GM12878 (cell line): Measurements from ENCODE around the gene FGGY.

Source experiments
- CREB1 ChIP-seq: IDR thresholded peaks from 2 replicates; pipeline ENCODE4 v1.6.1; 2012; ENCODE audit warnings: low read depth, mild to moderate bottlenecking, inconsistent platforms
- MYC ChIP-seq: IDR thresholded peaks from 2 replicates; pipeline ENCODE4 v1.6.1; 2011; ENCODE audit warnings: mild to moderate bottlenecking, low read length, moderate library complexity, inconsistent platforms; ENCODE audit not compliant: insufficient read depth, insufficient replicate concordance, insufficient read length, severe bottlenecking
- PAX8 ChIP-seq: fragments of 450-650 bp; IDR thresholded peaks from 2 replicates; pipeline ENCODE4 v1.6.1; 2017; ENCODE audit warnings: mild to moderate bottlenecking, moderate library complexity
- PML ChIP-seq: IDR thresholded peaks from 2 replicates; pipeline ENCODE4 v1.6.1; 2012; ENCODE audit warnings: low read length, inconsistent platforms
- POLR2A ChIP-seq: IDR thresholded peaks from 2 replicates; pipeline ENCODE4 v1.6.1; 2011; ENCODE audit warnings: low read depth, mild to moderate bottlenecking, low read length
- RFX5 ChIP-seq: IDR thresholded peaks from 2 replicates; pipeline ENCODE4 v1.6.1; 2011; ENCODE audit warnings: low read depth, low read length, improper control_type of control experiment
- SUZ12 ChIP-seq: fragments of 200-600 bp; sonication (generic); IDR thresholded peaks from one replicate; pipeline ENCODE4 v1.6.1; 2018; ENCODE audit warnings: antibody characterized with exemption, mild to moderate bottlenecking; ENCODE audit not compliant: unreplicated experiment
- TF ChIP-seq, protein P1 (sequence below): IDR thresholded peaks from 2 replicates; pipeline ENCODE4 v1.6.1; 2012; ENCODE audit warnings: low read depth, low read length, improper control_type of control experiment
- TF ChIP-seq, protein P2 (sequence below), 3 experiments: IDR thresholded peaks in 2 of 3; conservative IDR thresholded peaks in 1 of 3; 2 replicates each; pipeline ENCODE4 v1.5.1; 2011; ENCODE audit warnings: low read depth in 3 of 3, low read length in 3 of 3, mild to moderate bottlenecking in 3 of 3, control low read depth in 2 of 3, moderate library complexity in 2 of 3, inconsistent platforms in 1 of 3, mixed read lengths in 1 of 3; ENCODE audit not compliant: control insufficient read depth in 2 of 3, insufficient read depth in 1 of 3; ENCODE audit errors: extremely low read depth in 1 of 3

DNA sequence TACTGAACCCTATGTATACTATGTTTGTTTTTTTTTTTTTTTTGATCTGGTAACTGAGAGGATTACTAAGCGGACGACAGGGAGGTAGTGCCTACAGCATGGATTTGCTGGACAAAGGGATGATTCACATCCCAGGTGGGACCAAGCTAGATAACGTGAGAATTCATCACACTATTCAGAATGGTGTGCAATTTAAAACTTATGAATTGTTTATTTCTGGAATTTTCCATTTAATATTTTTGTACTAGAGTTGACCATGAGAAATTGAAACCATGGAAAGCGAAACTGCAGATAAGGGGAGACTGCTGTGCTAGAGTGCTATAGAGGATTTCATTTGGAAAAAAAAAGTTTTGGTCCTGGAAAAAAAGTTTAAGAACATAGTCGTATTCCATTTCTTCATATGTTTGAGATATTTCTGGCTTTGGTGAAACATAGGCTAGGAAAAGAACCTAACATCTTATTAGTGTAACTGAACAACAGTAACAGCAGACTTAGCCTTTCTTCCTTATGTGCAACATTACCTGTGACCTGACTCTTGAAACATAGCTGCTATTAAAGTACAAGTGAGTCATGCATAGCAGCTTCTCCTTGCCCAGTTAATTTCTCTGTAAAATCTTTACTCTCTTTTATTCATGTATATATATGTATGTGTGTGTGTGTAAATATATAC, 202.5 kb downstream of the FGGY start:
- TF ChIP-seq SUZ12 (no peak), CREB1 (no peak), PAX8 (no peak), POLR2A (no peak), MYC (no peak), PML (no peak), RFX5 (no peak)
- TF ChIP-seq, protein P1, sequence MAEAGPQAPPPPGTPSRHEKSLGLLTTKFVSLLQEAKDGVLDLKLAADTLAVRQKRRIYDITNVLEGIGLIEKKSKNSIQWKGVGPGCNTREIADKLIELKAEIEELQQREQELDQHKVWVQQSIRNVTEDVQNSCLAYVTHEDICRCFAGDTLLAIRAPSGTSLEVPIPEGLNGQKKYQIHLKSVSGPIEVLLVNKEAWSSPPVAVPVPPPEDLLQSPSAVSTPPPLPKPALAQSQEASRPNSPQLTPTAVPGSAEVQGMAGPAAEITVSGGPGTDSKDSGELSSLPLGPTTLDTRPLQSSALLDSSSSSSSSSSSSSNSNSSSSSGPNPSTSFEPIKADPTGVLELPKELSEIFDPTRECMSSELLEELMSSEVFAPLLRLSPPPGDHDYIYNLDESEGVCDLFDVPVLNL, result no peak
- TF ChIP-seq, protein P2, sequence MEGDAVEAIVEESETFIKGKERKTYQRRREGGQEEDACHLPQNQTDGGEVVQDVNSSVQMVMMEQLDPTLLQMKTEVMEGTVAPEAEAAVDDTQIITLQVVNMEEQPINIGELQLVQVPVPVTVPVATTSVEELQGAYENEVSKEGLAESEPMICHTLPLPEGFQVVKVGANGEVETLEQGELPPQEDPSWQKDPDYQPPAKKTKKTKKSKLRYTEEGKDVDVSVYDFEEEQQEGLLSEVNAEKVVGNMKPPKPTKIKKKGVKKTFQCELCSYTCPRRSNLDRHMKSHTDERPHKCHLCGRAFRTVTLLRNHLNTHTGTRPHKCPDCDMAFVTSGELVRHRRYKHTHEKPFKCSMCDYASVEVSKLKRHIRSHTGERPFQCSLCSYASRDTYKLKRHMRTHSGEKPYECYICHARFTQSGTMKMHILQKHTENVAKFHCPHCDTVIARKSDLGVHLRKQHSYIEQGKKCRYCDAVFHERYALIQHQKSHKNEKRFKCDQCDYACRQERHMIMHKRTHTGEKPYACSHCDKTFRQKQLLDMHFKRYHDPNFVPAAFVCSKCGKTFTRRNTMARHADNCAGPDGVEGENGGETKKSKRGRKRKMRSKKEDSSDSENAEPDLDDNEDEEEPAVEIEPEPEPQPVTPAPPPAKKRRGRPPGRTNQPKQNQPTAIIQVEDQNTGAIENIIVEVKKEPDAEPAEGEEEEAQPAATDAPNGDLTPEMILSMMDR (IDR thresholded peaks at IDR 0.05 in 2 of 3, conservative IDR thresholded peaks at IDR 0.05 in 1 of 3; ENCODE audit: control insufficient read depth in 2 of 3, extremely low read depth in 1 of 3, insufficient read depth in 1 of 3, low read depth in 3 of 3, low read length in 3 of 3), result no peak
